Measurements from ENCODE around the gene NUP210. TPM values are rescaled to one million over a fixed set of nuclear protein-coding genes. Genes with fewer than 3 reads are reported as not detected.

Gene NUP210
- total RNA-seq, 1 donor, result not detected

GRCh38 chr3:13352621-13353131, 67.4 kb downstream of the NUP210 start:
- DNase-seq (ENCODE audit: low read depth), result no peak
- no peak for TF ChIP-seq CTCF (IDR thresholded peaks at IDR 0.05; ENCODE audit: insufficient read depth, low read depth, low read length)
- no peak overlapping the region for H3K4me3 ChIP-seq (ENCODE audit: low read depth, low read length)

- DNase-seq (ENCODE audit: low read depth), result no peak
- TF ChIP-seq CTCF (IDR thresholded peaks at IDR 0.05; ENCODE audit: insufficient read depth, low read depth, low read length), result no peak
- no peak overlapping the region for H3K4me3 ChIP-seq (ENCODE audit: low read depth, low read length)
Observed at GRCh38 chr3:13349823-13350222, 70.3 kb downstream of the NUP210 start.

- no peak for TF ChIP-seq CTCF (IDR thresholded peaks at IDR 0.05; ENCODE audit: insufficient read depth, low read depth, low read length)
- no peak for DNase-seq (ENCODE audit: low read depth)
- no peak overlapping the region for H3K4me3 ChIP-seq (ENCODE audit: low read depth, low read length)
Observed at GRCh38 chr3:13348661-13349396, 71.3 kb downstream of the NUP210 start.

GRCh38 chr3:13348100-13348499, 72.0 kb downstream of the NUP210 start:
- H3K4me3 ChIP-seq (ENCODE audit: low read depth, low read length), result no peak overlapping the region
- no peak for TF ChIP-seq CTCF (IDR thresholded peaks at IDR 0.05; ENCODE audit: insufficient read depth, low read depth, low read length)
- DNase-seq (ENCODE audit: low read depth), result no peak

GRCh38 chr3:13347390-13347950, 72.7 kb downstream of the NUP210 start:
- no peak overlapping the region for H3K4me3 ChIP-seq (ENCODE audit: low read depth, low read length)
- DNase-seq (ENCODE audit: low read depth), result peak; percentile 47
- no peak for TF ChIP-seq CTCF (IDR thresholded peaks at IDR 0.05; ENCODE audit: insufficient read depth, low read depth, low read length)

GRCh38 chr3:13346481-13347389, 73.4 kb downstream of the NUP210 start:
- TF ChIP-seq CTCF (IDR thresholded peaks at IDR 0.05; ENCODE audit: insufficient read depth, low read depth, low read length), result no peak
- no peak overlapping the region for H3K4me3 ChIP-seq (ENCODE audit: low read depth, low read length)
- DNase-seq (ENCODE audit: low read depth), result no peak
